GM23248 (cell line): ENCODE data around the gene MCOLN1.

Experiments used
- EZH2 ChIP-seq: fragments of 200-600 bp; sonication (generic); IDR thresholded peaks from 2 replicates; pipeline ENCODE4 v1.6.1; 2018; ENCODE audit warnings: antibody characterized with exemption, mild to moderate bottlenecking; ENCODE audit not compliant: insufficient read depth, poor library complexity, severe bottlenecking
- EZH2phosphoT487 ChIP-seq: fragments of 200-600 bp; sonication (generic); IDR thresholded peaks from 2 replicates; pipeline ENCODE4 v1.6.1; 2018; ENCODE audit warnings: antibody characterized with exemption, moderate library complexity, mild to moderate bottlenecking, low read depth; ENCODE audit not compliant: insufficient read depth

GRCh38 chr19:7528522-7529245 lies 6.3 kb downstream of the MCOLN1 start:
- no peak for TF ChIP-seq EZH2
- TF ChIP-seq EZH2phosphoT487, result no peak
